CD4-positive, alpha-beta T cell treated with Interleukin-15 for 4 hours (primary cell): ENCODE data around the gene PRMT7.
A peak's percentile ranks its signal among the peaks of the same experiment; 100 is the strongest.

ENCODE experiments used
- DNase-seq: peaks from one replicate; pipeline ENCODE4 v3.0.0-alpha.2; 2020; ENCODE audit warnings: low spot score

Gene PRMT7

DNA sequence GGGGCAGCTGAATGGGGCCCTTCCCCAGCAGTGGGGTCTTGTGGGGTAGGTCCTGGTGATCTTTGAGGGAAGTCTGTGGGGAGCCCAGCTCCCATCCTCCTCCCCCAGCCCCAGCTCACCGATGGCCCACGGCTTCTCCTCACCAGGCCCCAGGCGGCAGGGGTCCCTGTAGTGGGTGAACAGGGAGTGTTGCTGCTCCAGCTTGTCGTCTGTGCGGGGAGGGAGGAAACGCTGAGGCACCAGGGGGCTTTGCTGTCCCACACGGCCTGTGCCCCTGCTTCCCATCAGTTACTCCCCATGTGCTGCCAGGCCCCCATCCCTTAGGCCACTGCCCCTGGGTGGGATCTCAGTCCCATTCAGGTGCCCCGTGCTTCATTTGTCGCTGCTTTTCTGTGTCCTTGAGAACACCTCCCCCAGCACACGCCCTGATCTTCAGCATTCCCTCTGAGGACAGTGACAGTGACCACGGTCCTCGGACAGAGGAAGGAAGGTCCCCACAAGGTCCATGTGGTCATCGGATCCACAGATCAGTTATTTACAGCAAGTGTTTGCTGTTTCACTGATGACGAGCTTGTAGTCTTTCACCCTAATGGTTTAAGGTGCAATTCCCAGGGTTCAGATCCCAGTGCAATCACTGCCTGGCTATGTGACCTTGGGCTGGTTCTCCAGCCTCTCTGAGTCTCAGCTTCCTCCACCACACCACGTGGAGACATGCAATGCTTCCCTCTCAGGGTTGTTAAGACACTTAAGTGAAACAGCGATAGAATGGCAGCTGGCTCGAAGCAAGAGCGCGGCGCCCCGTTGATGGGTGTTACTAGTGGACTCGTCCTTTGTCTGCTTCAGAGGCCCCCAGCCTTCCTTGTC, 53.1 kb downstream of the PRMT7 start:
- no peak for DNase-seq

DNA sequence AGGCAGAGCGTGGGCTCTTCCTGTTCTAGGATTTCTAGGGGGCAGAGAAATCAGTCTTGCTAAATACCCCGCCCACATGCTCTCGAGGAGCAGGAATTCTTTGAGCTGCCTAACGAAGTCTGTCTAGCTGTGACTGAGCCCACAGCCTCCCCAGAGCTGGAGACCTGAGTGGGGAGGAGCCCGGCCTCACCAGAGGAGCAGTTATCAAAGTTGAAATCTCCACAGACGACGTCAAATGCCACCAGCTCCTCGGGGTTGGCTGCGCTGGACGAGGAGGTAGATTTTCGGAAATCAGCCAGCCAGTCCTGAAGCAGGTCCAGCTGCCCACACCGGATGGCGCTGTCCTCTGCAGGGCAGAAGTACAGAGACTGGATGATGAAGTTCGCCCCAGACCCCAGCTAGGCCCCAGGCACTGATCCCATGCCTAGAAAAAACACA, 53.8 kb downstream of the PRMT7 start:
- no peak for DNase-seq

GRCh38 chr16:68365167-68365817, 54.5 kb downstream of the PRMT7 start:
- no peak for DNase-seq

DNA sequence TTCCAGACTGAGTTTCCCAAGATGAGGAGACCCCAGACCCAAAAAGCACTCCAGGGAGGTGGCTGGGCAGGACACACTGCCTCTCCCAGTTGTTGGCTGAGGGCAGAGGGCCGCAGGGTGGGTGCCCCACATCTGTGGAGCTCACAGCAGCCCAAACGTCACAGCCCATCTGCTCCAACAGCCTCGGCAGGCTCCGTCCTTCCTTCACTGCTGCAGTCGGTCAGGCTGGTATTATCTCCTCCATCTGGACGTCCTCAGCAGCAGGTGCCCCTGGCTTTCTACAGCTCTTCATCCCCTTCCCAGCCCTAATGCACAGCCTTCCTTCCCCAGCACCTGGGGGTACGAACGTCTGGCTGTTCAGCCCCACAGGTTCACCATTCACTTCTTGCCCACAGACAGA, 55.2 kb downstream of the PRMT7 start:
- DNase-seq, result no peak

- DNase-seq, result peak; percentile 27
Observed at GRCh38 chr16:68367030-68367429, 56.2 kb downstream of the PRMT7 start.

DNA sequence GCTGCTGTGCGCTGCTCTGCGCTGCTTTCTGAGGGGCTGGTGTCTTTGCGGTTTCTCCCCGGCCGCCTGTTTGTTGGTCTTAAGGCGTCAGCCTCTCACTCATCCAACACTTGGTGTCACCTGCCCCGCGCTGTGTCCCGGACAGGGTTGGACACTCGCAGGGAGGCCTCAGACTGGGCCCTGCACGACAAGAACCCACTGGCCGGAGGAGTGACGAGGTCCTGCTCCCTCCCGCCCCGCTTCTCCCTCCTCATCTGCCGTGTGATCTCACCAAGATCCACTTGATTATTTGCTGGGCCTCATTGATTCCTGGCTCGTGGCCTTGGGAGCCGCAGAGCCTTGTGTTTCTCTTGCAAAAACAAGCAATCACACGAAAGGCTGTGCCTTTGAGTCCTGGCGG, 56.6 kb downstream of the PRMT7 start:
- no peak for DNase-seq

GRCh38 chr16:68367891-68368290, 57.1 kb downstream of the PRMT7 start:
- DNase-seq, result no peak

DNA sequence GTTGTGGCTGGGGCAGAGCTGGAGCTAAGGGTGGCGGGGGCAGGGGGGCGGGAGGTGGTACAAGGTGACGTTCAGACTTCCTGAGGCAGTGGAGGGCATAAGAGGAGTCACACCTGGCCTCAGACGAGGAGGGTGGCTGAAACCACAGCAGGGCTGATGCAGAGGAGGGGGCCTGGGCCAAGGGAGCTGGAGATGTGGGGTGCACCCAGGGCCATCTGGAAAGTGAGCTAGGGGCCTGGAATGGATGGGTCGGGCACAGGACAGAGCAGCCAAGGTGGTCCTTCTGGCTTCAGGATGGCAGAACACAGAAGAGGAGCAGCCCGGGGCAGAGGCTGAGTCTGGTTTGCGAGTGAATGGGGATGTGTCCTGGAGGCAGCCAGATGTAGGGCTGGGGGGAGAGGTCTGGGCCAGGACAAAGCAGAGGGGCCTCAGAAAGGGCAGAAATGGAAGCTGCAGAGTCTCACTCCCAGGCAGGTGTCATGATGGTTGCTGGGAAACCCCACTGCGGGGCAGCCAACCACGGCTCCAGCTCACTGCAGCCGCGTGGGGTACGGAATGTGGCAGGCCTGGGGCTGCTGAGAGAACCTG, 57.6 kb downstream of the PRMT7 start:
- no peak for DNase-seq

GRCh38 chr16:68369168-68369567, 58.3 kb downstream of the PRMT7 start:
- no peak for DNase-seq

DNA sequence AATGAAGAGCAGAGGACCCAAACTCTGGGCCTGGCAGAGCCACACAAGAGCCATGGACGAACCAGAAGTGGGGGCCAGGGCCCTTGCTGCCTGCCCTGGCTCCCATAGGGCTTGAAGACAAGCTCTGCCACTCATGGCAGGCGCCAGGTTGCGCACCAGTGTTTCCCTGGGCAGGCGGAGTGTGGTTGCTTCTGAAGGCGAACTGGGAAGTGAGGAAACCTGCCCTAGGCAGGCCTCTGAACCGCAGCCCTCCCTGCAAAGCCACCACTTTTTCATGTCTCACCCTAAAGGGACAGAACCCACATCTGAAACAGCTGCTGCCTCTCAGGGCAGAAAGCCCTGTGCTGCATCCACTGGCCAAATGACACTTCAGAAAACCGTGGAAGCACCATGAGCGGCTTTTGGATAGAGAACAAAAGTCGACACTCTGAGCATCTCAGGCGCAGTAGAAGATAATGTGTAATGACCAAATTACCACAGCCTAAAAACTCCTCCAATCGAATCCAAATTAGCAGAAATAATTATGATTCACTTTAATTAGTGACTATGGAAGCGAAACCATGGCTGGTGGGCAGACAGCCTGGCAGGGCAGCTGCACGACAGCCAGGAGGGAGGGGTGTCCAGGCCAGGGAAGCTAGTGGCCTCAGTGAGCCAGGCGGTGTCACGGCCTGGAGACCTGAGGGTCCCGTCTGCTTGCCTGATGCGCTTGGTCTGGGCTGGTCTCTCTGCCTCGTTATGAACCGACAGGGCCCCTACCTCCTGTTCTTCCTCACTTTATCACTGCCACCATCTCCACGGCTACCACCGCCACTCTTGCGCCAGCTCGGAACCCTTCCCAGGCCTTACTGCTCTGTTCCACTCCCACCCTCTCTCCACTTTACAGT, 59.1 kb downstream of the PRMT7 start:
- DNase-seq, result peak; percentile 17

DNA sequence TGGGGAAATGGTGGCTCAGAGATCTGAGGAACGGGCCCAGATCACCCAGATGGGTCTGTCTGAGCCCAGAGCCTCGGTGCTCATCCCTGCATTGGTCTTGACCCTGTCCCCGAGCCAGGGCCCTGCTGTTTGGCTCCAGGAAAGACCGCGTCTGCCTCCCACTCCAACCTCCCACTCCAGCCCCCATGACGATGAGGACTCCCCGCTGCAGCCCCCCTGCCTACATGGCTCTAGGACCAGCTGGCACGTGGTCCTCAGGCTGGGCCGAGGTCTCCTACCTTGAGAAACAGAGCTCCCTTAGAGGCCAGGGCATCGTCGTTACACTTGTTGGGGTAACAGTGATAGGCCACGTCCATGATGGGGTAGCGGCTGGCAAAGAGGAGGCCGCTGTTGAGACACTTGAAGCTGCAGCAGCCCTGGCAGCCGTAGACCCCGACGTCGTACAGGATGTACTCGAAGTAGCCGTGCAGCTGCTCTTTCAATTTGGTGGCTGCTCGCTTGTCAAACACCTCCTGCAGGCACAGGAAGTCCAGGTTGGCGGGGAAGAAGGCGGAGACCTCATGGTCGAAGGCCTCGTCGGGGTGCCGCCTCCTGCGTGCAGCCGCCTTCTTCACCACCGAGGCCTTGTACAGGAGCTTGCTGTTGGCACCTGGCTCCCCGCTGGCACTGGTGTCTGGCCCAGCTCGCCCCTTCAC, 59.9 kb downstream of the PRMT7 start:
- peak; percentile 28 for DNase-seq

DNA sequence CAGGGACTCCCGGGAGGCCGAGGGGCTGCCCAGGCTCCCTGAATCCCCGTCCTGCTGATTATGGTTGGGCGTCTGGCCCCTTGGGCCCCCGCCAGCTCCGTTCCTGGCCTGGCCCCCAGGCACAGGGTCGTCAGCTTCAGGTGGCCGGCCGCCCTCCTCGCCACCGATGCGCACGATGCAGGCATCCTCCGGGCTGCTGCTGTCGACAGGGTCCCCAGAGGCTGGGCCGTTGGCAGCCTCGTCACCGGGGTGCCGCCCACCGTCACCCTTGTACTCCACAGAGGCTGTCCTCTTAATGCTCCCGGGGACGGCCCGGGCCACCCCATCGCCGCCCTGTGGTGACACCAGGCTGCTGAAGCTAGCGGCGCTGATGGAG, 60.4 kb downstream of the PRMT7 start:
- DNase-seq, result no peak

- no peak for DNase-seq
Observed at GRCh38 chr16:68371706-68372380, 61.0 kb downstream of the PRMT7 start.

DNA sequence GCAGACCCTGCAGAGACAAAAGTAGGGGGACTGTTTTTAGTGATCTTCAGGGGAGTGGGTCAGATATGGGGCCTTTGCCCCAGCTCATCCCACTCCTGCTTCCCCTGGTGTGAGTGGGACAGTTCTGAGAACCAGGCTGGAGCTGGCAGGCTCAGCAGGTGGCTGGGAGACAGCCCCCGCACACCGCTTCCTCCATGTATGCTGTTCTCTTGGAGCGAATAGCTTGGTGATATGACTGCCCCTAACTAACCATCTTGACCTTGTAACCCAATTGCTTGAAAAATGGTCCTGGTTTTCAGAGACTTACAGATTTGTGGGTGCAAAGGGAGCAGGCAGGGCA, 61.5 kb downstream of the PRMT7 start:
- no peak for DNase-seq

DNA sequence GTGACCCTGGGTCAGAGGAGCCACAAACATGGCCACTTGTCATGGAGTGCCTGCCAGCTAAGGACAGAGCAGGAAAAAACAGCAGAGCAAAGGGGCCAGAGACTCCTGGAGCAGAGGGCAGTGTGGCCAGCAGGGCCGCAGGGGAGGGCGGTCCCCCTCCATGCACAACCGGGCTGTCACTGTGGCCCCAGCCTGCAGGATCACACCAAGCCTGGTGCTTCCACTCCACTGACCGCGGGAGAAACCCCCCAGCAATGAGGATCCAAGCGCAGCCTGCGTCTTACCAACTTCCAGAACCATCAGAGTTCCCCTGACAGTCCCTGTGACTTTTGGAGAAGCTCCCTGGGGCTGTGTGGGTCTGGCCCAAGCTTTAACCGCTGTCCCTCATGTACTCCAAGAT, 62.0 kb downstream of the PRMT7 start:
- no peak for DNase-seq

- no peak for DNase-seq
Observed at GRCh38 chr16:68373528-68374245, 62.9 kb downstream of the PRMT7 start.

- no peak for DNase-seq
Observed at GRCh38 chr16:68374246-68374805, 63.5 kb downstream of the PRMT7 start.

- no peak for DNase-seq
Observed at GRCh38 chr16:68374961-68375660, 64.3 kb downstream of the PRMT7 start.

DNA sequence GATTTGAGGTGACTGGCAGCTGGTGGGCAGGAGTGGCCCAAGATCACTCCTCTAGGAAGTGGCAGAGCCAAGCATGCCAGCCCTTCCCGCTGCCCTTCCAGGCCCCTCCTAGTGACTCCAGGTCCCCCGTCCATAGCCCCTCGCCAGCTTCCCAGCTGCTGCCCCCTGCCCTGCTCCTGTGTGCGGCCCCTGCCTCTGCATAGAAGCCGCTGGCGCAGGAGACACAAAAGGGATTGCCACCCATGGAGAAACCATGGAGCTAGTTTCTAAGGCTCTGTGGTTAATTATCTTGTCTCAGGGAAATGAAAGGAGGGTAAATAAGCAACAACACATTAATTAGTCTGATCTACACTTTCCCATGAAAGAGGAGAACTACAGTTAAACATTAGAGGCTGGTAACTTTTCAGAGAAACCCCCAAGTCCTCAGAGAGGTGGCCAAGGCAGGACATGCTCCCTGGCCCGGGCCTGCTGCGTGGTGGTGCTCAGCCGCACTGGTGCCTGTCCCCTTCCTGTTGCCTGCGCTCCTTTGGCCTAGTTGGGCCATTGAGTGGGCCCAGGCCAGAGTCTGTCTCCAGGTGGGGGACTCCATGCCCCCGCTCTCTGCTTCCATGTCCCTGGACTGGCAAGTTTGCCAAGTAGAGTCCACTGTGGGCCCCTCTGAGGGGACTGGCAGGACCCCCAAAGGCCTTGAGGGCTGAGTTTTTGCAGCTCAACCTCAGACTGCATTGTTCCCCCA, 65.2 kb downstream of the PRMT7 start:
- no peak for DNase-seq
